ENCODE results near the gene FAM163B. TPM values are rescaled to one million over a fixed set of nuclear protein-coding genes. Genes with fewer than 3 reads are reported as not detected.

The FAM163B gene
- polyA plus RNA-seq, 1 of the 3 experiments (the other 2 are of a cell fraction) = 0.05 TPM

GRCh38 chr9:133583586-133583985, 25.6 kb downstream of the FAM163B start:
- no peaks in the 10 kb centered on the region for H3K79me2 ChIP-seq (ENCODE audit: insufficient read depth)
- no peak overlapping the region for H3K9ac ChIP-seq
- no peak for DNase-seq
- peaks cover 19% of the 10 kb centered on the region for H3K27me3 ChIP-seq (ENCODE audit: insufficient read depth)
- no peaks in the 10 kb centered on the region for H4K20me1 ChIP-seq (ENCODE audit: insufficient read depth)
- no peak for TF ChIP-seq MEF2A (IDR thresholded peaks at IDR 0.05; ENCODE audit: borderline replicate concordance, low read depth)
- no peak for TF ChIP-seq SIN3A (IDR thresholded peaks at IDR 0.05; ENCODE audit: borderline replicate concordance, low read depth, low read length)
- TF ChIP-seq ELF1 (IDR thresholded peaks at IDR 0.05) = no peak
- H3K9me3 ChIP-seq = no peaks in the 10 kb centered on the region
- peaks cover 0 to 88% of the 10 kb centered on the region in 2 experiments; a peak in 3 of 4 replicates for H3K4me1 ChIP-seq (ENCODE audit: control insufficient read depth in 1 of 2, insufficient read depth in 2 of 2, low read depth in 1 of 2, low read length in 1 of 2)
- WGBS (ENCODE audit: low lambda C conversion rate) = 85% methylated on average over 19 of the region's 23 CpGs
- H2AFZ ChIP-seq (ENCODE audit: low read depth) = no peak overlapping the region
- ChIA-PET CTCF (interaction anchor here (0.9 to 9.1 kb wide), 6 partner anchors 10 to 143 kb away, joined by 3 to 102 read pairs (median 4); partner anchors contain the start of genes ADAMTSL2, DBH and FAM163B), POLR2A (interaction anchor here (0.9 to 5.1 kb wide), 5 partner anchors 9 to 67 kb away, joined by 3 to 94 read pairs (median 3); partner anchors contain the start of gene DBH)
- no peak overlapping the region for H3K4me2 ChIP-seq
- H3K9me2 ChIP-seq = no peaks in the 10 kb centered on the region
- peak overlapping the region in 1 of 2 experiments; percentile 100; a peak in 2 of 4 replicates for H3K27ac ChIP-seq (ENCODE audit: low read depth in 2 of 2, low read length in 1 of 2)
- no peak overlapping the region; a peak in 1 of 4 replicates for H3K4me3 ChIP-seq (ENCODE audit: low read depth in 2 of 2, low read length in 1 of 2)
- no peaks in the 10 kb centered on the region for H3K36me3 ChIP-seq (replicated peaks in 1 of 2; ENCODE audit: control insufficient read depth in 1 of 2, insufficient read depth in 2 of 2, low read length in 1 of 2)
- no peaks in the 10 kb centered on the region for H3F3A ChIP-seq (replicated peaks; ENCODE audit: insufficient read depth)

- H3K4me1 ChIP-seq (ENCODE audit: control insufficient read depth in 1 of 2, insufficient read depth in 2 of 2, low read depth in 1 of 2, low read length in 1 of 2) = peaks cover 0 to 92% of the 10 kb centered on the region in 2 experiments; a peak in 3 of 4 replicates
- no peak overlapping the region for H3K9ac ChIP-seq
- POLR2A ChIA-PET = interaction anchor here (0.9 to 5.1 kb wide), 5 partner anchors 9 to 67 kb away, joined by 3 to 94 read pairs (median 3); partner anchors contain the start of gene DBH
- H3F3A ChIP-seq (replicated peaks; ENCODE audit: insufficient read depth) = no peaks in the 10 kb centered on the region
- DNase-seq = no peak
- no peaks in the 10 kb centered on the region for H3K9me3 ChIP-seq
- no peak overlapping the region for H3K4me3 ChIP-seq (ENCODE audit: low read depth in 2 of 2, low read length in 1 of 2)
- no peak overlapping the region for H2AFZ ChIP-seq (ENCODE audit: low read depth)
- H3K4me2 ChIP-seq = no peak overlapping the region
- H3K79me2 ChIP-seq (ENCODE audit: insufficient read depth) = no peaks in the 10 kb centered on the region
- peaks cover 19% of the 10 kb centered on the region for H3K27me3 ChIP-seq (ENCODE audit: insufficient read depth)
- no peaks in the 10 kb centered on the region for H4K20me1 ChIP-seq (ENCODE audit: insufficient read depth)
- no peaks in the 10 kb centered on the region for H3K9me2 ChIP-seq
- CTCF ChIA-PET = interaction anchor here (1.0 to 9.1 kb wide), 4 partner anchors 10 to 53 kb away, joined by 3 to 102 read pairs (median 27); partner anchors contain the start of genes ADAMTSL2, DBH and FAM163B
- no peaks in the 10 kb centered on the region for H3K36me3 ChIP-seq (replicated peaks in 1 of 2; ENCODE audit: control insufficient read depth in 1 of 2, insufficient read depth in 2 of 2, low read length in 1 of 2)
- WGBS (ENCODE audit: low lambda C conversion rate) = no CpG with 5 or more reads among the region's 3 CpGs
- TF ChIP-seq FOXM1 (IDR thresholded peaks at IDR 0.05; ENCODE audit: low read depth) (no peak), GATA2 (CRISPR knock-in tag; IDR thresholded peaks at IDR 0.05) (no peak), EP300 (IDR thresholded peaks at IDR 0.05; ENCODE audit: borderline replicate concordance in 1 of 2, low read depth in 1 of 2, low read length in 1 of 2) (no peak)
- peak overlapping the region in 1 of 2 experiments; percentile 100; a peak in 2 of 4 replicates for H3K27ac ChIP-seq (ENCODE audit: low read depth in 2 of 2, low read length in 1 of 2)
Measured at GRCh38 chr9:133583111-133583510, 26.1 kb downstream of the FAM163B start.

GRCh38 chr9:133582501-133583045, 26.6 kb downstream of the FAM163B start:
- no peak overlapping the region for H3K4me2 ChIP-seq
- no peak for DNase-seq
- POLR2A ChIA-PET = interaction anchor here (0.7 to 3.0 kb wide), 10 partner anchors 9 to 82 kb away, joined by 3 to 47 read pairs (median 4); partner anchors contain the start of gene DBH
- H3K36me3 ChIP-seq (replicated peaks in 1 of 2; ENCODE audit: control insufficient read depth in 1 of 2, insufficient read depth in 2 of 2, low read length in 1 of 2) = no peaks in the 10 kb centered on the region
- no peak overlapping the region for H3K9ac ChIP-seq
- no peak overlapping the region for H2AFZ ChIP-seq (ENCODE audit: low read depth)
- peaks cover 0 to 93% of the 10 kb centered on the region in 2 experiments; a peak in 3 of 4 replicates for H3K4me1 ChIP-seq (ENCODE audit: control insufficient read depth in 1 of 2, insufficient read depth in 2 of 2, low read depth in 1 of 2, low read length in 1 of 2)
- peak overlapping the region in 1 of 2 experiments; percentile 100; a peak in 2 of 4 replicates for H3K27ac ChIP-seq (ENCODE audit: low read depth in 2 of 2, low read length in 1 of 2)
- CTCF ChIA-PET = interaction anchor here (1.0 to 9.1 kb wide), 7 partner anchors 9 to 54 kb away, joined by 3 to 102 read pairs (median 7); partner anchors contain the start of genes ADAMTSL2, DBH and FAM163B
- H3K9me2 ChIP-seq = no peaks in the 10 kb centered on the region
- no peaks in the 10 kb centered on the region for H3K9me3 ChIP-seq
- no peak overlapping the region for H3K4me3 ChIP-seq (ENCODE audit: low read depth in 2 of 2, low read length in 1 of 2)
- no peaks in the 10 kb centered on the region for H3K79me2 ChIP-seq (ENCODE audit: insufficient read depth)
- H4K20me1 ChIP-seq (ENCODE audit: insufficient read depth) = no peaks in the 10 kb centered on the region
- no peaks in the 10 kb centered on the region for H3F3A ChIP-seq (replicated peaks; ENCODE audit: insufficient read depth)
- 70% methylated on average over 6 of the region's 14 CpGs for WGBS (ENCODE audit: low lambda C conversion rate)
- no peak for TF ChIP-seq USF1 (IDR thresholded peaks at IDR 0.05; ENCODE audit: borderline replicate concordance, low read depth)
- TF ChIP-seq YY1 (IDR thresholded peaks at IDR 0.05; ENCODE audit: low read depth) = no peak
- TF ChIP-seq EP300 (IDR thresholded peaks at IDR 0.05; ENCODE audit: borderline replicate concordance in 1 of 2, low read depth in 1 of 2, low read length in 1 of 2) = no peak
- H3K27me3 ChIP-seq (ENCODE audit: insufficient read depth) = peaks cover 19% of the 10 kb centered on the region

Data from SK-N-SH (cell line).